IMR-90 (cell line): Measurements from ENCODE around the gene SNX3.

Experiments used
- BHLHE40 ChIP-seq: fragments of 150-350 bp; IDR thresholded peaks from 2 replicates; pipeline ENCODE4 v1.6.1; 2016; ENCODE audit warnings: mild to moderate bottlenecking, low read depth, low read length
- CTCF ChIP-seq: conservative IDR thresholded peaks from 2 replicates; pipeline ENCODE4 v1.5.1; 2012; ENCODE audit warnings: mild to moderate bottlenecking, low read depth, low read length, improper control_type of control experiment
- POLR2A ChIP-seq: IDR thresholded peaks from 2 replicates; pipeline ENCODE4 v1.6.1; 2012; ENCODE audit warnings: mild to moderate bottlenecking, low read depth, low read length
- RFX5 ChIP-seq: IDR thresholded peaks from 2 replicates; pipeline ENCODE4 v1.8.0; 2012; ENCODE audit warnings: low read depth, mild to moderate bottlenecking, low read length, moderate library complexity
- SMC3 ChIP-seq: fragments of 150-350 bp; IDR thresholded peaks from 2 replicates; pipeline ENCODE4 v1.6.1; 2016; ENCODE audit warnings: low read depth, mild to moderate bottlenecking, antibody characterized with exemption, low read length, moderate library complexity

DNA sequence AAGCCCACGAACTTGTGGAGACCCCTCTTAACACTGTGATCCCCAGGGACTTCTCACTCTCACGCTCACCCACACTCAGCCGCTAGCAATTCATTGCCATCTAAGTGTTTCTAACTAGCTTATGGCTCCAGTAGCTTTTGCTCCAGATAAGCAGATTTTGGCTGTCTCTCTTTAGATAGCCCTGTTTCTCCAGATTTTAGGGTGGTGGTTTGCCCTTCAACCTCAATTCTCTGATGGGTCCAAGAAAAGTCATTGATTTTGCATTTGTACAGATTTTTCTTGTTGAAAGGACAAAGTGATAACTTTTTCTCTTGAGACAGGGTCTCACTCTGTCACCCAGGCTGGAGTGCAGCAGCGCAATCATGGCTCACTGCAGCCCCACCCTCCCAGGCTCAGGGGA is 53.8 kb downstream of the SNX3 start:
- TF ChIP-seq CTCF (no peak), RFX5 (no peak), BHLHE40 (no peak), POLR2A (no peak), SMC3 (no peak)
